EL (cell line): ENCODE results near the gene NEB.

Experiments used
- DNase-seq: peaks from one replicate; pipeline ENCODE4 v3.0.0-alpha.2; 2016

NEB gene, protein sequence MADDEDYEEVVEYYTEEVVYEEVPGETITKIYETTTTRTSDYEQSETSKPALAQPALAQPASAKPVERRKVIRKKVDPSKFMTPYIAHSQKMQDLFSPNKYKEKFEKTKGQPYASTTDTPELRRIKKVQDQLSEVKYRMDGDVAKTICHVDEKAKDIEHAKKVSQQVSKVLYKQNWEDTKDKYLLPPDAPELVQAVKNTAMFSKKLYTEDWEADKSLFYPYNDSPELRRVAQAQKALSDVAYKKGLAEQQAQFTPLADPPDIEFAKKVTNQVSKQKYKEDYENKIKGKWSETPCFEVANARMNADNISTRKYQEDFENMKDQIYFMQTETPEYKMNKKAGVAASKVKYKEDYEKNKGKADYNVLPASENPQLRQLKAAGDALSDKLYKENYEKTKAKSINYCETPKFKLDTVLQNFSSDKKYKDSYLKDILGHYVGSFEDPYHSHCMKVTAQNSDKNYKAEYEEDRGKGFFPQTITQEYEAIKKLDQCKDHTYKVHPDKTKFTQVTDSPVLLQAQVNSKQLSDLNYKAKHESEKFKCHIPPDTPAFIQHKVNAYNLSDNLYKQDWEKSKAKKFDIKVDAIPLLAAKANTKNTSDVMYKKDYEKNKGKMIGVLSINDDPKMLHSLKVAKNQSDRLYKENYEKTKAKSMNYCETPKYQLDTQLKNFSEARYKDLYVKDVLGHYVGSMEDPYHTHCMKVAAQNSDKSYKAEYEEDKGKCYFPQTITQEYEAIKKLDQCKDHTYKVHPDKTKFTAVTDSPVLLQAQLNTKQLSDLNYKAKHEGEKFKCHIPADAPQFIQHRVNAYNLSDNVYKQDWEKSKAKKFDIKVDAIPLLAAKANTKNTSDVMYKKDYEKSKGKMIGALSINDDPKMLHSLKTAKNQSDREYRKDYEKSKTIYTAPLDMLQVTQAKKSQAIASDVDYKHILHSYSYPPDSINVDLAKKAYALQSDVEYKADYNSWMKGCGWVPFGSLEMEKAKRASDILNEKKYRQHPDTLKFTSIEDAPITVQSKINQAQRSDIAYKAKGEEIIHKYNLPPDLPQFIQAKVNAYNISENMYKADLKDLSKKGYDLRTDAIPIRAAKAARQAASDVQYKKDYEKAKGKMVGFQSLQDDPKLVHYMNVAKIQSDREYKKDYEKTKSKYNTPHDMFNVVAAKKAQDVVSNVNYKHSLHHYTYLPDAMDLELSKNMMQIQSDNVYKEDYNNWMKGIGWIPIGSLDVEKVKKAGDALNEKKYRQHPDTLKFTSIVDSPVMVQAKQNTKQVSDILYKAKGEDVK (N-terminal part only)

DNA sequence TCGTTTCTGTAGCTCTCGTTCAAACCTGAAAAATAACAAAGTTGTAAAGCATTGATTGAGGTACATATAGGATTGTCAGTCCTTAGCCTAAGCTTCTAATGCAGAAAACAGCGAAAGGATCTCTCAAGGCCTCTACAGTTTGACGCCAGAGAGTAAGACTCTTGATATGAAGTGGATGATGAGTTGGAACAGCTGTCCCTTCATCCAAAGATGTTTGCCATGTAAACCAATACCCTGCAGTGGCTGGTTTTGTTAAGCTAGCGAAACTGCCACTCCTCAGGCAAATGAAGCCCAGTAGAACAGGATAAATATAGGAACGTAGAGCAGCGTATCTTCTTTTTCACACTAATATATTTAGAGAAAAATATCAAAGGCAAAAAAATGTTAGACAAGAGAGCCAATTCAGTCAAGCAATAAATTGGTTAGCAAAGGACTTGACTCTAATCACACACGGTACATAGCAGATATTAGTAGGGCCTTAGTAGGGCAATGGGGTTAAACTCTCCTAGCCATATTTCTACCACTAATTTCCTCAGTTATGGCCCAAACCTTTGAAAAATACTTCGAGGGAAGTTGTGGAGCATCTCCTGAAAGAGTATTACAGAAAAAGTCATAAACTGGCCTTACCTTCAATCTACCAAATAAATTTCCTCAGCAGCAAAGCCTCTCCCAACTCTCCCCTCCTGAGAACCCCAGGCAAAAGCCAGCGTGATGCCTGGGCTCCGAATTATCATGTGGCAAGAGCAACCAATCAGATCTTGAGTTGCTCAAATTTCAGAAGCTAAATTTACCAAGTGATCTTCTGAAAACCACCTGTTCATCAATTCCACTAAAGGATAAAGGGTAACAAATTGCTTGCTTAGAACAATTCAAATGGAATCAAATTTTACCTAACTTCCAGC is at the start of gene NEB:
TSS of gene NEB (minus strand) at position 706 of the 902 bp plus-strand sequence. CDS start 1,320 bp downstream, outside the sequence.
- no peak for DNase-seq

DNA sequence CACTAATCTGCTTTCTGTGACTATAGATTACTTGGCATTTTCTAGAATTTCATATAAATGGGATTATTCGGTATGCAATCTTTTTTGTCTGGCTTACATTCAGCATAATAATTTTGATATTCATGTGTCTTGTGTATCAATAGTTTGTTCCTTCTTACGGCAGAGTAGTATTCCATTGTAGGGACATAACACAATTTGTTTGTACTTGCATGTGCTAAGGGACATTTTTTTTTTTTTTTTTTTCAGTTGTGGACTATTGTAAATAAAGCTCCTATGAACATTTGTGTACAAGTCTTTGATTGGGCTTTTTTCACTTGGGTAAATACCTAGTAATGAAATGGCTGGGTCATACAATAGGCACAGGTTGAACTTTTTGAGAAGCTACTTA is 48.9 kb upstream of the NEB start:
- DNase-seq: no peak

DNA sequence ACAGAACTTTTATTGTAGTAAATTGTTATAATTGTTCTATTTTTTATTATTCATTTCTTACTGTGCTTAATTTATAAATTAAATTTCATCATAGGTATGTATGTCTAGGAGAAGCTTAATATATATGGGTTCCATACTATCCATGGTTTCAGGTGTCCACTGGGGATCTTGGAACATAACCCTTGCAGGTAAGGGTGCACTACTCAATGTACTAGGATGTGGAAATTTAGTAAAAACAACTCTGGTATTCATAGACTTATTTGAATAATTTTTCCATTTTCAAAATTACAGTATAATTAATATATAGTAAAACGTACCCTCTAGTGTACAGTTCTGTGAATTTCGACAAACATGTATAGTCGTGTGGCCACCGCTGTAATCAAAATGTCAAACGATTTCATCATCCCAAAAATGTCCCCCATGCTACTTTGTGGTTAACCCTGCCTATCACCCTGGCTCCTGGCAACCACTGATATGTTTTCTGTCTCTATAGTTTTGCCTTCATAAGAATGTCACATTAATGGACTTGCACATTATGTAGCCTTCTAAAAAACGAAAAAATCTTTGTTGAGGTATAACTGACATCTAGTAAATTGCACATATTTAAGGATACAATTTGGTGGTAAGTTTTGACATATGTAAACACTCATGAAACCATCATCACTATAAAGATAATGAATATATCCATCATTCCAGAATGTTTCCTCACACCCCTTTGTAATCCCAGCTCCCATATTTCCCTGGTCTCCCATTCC is 48.3 kb upstream of the NEB start:
- DNase-seq: no peak

DNA sequence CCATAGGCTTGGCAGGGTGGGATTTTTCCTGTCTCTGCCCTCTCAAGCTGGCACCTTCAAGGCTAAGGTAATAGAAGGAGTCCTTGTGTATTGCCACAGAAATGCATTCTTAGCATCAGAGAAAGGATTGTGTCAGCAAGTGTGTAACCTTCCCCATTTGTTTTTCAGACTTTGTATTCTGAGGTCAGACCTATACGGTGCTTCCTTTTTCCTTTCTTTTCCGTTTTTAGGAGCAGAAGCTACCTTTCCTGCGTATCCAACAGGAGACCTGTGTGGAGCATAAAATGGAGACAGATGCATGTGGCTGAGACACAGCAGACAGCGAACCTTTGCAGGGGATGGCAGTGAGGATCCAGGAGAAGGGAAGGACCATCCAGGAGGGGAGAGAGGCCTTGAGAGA is 47.4 kb upstream of the NEB start:
- DNase-seq: no peak

DNA sequence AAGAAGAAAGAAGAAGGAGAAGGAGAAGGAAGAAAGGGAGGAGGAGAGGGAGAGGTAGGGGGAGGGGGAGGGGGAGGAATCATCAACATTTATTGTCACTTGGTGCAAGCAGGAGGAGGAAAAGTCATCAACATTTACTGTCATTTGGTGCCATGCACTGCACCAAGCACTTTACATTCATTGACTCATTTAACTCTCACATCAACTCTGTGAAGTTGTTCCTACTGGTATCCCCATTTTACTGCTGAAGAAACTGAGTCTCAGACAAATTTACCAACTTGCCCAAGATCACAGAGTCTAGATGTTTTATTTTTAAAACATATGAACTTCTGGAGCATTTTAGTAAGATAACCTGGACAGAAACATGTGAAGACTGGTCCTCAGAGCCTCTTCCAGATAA is 46.7 kb upstream of the NEB start:
- no peak for DNase-seq

DNA sequence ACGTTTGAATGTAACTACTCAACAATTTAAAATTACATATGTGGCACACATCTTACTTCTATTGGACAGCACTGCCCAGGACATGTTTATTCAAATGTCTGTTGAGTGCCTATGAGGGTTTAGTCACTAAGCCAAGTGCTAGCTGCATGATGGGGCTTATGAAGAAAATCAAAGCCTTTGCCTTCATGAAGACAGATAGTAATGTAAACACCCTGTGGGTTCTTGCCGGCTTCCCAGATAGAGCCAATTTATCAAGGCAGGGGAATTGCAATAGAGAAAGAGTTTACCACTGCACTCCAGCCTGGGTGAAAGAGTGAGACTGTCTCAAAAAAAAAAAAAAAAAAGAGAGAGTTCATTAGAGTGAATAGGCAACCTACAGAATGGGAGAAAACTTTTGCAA is 43.7 kb upstream of the NEB start:
- DNase-seq: no peak

DNA sequence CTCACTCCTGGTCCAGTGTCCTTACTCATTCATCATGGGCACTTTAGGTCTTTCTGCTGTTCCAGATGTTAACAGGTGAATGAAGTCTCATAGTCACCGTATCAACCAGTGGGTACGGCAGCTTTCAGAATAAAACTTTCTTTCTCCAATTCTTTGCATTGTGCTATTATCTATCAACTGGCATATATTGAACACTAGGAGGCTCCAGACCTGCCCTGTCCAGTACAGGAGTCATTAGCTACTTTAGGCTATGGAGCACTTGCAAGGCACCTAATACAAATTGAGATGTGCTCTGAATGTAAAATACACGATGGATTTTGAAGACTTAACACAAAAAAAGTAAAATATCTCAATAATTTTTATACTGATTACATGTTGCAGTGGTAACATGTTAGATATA is 43.2 kb upstream of the NEB start:
- no peak for DNase-seq

DNA sequence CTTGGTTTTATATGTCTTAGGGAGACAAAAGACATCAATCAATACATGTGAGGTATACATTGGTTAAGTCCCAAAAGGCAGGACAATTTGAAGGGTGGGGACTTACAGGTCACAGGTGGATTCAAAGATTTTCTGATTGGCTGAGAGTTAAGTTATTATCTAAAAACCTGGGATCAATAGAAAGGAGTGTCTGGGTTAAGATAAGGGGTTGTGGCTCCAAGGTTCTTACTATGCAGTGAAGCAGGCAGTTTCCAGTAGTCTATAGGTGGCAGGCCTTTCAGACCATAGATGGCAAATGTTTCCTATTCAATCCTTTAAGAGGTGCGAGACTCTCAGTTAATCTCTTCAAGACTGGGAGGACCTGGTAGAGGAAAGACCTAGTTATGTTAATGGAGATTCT is 42.1 kb upstream of the NEB start:
- no peak for DNase-seq

DNA sequence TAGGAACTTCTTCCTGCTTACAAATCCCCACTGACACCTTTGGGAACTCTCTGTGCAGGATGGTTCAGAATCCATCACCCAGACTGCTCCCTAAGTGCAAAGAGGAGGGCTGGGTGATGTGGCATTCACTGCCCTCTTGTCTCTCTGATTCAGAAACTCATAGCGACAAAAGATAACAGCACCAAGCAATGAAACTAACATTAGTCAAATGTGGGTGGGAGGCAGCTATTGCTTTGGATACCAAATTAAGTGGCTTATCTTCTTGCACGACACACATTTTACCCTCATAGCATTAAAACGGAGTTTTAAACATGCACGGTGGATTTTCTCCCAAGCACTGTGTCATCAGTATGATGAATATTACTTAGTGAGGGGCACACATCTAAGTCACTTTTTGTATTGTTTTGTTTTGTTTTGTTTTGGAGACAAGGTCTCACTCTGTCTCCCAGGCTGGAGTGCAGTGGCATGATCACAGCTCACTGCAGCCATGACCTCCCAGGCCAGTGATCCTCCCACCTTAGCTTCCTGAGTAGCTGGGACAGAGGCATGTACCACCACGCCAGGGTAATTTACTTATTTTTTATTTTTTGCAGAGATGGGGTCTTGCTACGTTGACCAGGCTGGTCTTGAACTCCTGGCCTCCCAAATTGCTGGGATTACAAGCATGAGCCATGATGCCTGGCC is 40.9 kb upstream of the NEB start:
- DNase-seq: no peak

DNA sequence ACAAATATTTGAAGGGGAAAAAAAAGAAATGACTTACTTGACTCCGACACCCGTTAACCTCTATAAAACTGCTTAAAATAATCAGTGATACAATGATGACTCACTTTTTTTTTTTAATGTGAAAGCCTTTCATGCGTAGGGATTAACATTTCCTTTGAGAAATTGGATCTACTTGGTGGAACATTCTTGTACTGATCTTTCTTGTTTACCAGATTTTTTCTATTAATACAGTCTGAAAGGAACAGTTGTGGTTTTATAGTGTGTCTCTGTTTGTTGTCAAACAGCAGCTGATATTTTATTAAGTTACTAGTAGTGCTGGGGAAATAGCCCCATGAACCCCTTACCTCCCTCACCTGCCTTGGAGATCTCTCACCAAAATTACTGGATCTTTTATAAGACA is 40.2 kb upstream of the NEB start:
- peak; percentile 47 for DNase-seq

DNA sequence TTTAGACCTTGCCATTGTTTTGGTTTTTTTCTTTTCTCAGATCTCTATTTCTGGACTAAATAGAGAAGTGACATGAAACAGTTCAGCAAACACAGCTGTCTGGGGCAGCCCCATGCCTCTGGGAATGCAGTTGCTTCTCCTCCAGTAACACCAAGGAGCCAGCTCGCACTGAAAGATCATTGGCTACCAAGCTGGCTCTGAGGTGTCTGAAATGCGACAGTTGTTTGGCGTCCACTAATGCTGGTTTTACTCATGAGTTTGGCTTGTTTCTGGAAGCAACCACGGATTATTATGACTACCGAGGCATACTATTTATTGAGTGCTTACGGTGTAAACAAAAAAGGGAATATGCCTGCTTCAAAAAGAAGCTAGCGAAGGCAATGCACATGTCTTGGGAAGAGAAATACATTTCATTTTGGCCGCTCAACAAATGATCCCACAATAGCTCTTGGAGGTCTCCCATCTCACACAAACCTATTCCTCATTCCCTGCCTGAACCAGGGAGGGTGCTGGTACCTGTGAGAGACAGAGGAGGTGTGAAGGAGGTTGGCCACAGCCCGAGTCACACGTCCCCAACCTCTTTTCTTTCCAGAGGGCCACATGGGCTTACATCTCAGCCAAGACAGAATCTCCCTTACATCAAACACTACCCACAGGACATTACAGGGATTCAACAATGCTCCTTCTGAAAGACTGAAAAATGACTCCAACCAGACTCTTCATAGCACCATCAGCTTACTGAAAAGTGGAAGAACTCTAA is 37.5 kb upstream of the NEB start:
- peak; percentile 34 for DNase-seq

DNA sequence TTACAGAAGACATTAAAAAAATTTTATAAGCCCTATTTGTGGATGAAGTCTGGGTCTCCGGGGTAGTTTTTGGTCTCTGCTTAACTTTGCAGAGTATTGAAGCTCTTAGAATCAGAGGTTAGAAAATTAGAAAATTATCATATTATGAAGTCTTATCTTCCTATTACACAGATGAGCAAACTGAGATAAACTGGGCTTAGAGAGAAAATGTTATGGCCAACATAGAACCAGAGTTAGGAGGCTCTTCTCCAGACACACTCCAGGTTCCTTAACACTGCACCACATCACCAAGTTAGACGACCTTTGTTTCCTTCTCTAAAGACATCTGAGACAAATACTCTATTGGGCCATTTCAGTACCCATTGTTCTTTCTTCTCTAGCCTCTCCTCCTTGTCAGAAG is 36.7 kb upstream of the NEB start:
- DNase-seq: no peak

DNA sequence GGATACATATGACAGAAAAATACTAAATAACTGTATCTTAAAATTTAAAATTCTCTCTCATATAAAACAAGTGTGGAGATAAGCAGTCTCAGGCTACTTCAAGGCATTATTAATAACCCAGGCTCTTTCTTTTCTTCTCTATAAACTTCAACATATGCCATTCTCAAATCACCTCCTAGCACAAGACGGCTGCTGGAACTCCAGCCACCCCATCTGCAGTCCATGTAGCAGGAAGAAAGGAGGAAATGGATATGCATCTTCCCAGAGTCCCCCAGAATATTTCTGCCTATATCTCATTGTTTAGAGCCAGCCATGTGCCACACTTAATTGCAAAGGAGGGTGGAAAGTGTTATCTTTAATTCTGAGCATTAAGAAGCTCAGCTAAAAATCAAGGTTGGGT is 35.3 kb upstream of the NEB start:
- no peak for DNase-seq

DNA sequence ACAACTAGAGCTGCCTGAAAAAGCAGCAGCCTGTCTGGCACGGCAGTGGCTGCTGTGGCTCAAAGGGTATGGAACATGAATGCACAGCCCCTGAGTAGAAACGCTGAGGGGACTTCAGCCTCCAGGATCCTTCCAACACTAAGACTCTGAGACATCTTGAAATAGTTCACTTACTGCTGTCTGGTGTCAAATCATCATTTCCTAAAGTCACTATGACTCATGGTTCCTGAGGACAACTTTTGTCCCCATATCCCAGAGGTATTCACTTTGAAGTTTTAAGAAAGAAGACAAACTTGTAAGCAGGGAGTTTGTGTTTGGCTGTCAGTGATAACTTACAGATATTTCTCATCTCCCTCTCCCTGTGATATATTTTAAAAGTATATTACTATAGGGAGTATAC is 33.3 kb upstream of the NEB start:
- DNase-seq: no peak

DNA sequence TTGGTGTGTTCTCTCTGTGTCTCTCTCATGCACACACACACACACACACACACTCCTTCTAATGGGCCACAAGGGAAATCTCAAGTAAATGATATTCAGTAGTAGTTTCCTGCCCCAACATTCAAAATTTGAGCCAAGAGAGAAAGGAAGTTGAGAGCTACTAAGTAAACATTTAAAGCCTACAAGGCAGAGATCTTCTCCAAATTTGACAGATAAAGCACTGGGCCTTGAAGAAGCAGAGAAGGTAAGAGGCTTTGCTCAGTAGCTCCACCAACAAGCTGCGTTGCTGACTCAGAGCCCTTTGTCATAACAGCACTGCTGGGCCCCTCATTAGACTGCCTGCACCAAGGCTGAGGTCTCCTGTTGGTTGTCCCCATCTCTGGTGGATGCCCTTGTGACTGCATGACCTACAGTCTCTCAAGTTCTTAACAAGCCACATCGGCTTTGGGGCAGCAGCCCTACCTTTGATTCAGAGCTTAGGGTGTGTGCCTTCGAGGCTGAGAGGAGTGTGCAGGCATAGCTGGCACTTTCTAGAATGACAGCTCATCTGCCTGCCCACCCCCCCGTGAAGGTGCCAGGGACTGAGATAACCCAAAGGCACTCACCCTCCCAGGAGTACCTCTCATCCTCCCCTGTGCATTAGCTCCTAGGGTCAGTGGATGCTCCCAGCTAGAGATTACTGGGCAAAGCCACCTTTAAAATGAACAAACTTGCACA is 32.3 kb upstream of the NEB start:
- DNase-seq: no peak

DNA sequence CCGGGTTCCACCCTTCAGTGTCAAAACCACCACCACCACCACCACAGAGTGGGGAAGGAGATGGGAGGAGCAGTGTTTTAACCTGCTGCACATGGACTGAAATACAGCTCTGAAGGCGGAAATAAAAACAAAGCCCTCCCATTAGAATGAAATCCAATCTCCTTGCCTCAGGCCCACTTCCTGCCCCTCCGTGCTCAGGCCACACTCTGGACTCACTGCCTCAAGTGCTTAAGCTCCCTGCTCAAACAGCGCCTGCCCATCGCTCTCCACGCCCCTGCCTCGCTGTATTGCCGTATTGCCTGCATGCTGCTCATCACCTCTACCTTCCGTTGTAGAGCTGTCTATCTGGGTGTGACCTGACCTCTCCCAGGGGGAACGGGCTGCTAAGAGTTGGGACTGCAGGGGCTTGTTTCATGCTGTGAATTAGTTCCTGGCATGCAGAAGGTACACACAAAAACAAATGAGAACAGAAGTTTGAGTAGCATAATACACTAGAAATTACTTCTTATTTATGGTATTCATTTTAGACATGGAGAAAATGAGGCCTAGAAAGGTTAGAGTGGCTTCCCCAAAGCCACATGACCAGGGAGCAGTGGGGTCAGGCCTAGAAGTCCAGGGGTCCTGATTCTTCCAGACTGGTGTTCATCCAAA is 31.6 kb upstream of the NEB start:
- DNase-seq: no peak

DNA sequence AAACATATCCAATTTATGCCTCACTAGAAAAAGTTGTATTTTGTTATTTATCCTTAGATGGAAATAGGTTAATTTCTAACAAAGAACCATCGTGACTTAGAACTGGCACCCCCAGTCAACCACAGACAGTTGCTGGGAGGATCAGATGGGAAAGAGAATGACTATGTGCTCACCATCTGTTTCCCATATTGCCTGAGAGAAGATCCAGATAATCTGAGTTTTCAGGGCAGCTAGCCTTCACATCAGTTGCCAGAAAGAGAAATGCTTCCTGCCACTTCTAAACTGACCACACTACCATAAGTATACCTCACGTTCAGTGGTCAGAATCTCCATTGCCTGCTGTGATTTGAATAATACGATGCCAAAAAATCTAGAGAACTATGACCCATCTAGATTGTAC is 28.4 kb upstream of the NEB start:
- no peak for DNase-seq

DNA sequence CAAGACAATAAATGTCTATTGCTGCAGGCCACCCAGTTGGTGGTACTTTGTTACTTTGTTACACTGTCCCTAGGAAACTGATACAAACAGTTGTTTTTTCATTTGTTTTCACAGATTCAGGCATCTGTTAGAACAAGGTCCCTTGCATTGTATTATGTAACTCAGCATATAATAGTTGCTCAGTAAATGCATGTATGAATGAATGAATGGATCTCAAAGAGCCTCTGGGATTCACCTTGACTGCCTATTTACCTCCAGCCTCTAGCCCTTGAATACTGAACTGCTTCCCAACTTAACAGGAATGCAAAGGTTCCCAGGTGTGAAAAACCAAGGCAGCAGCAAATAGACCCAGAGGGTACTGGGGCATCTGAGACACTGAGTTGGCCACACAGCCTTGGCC is 27.4 kb upstream of the NEB start:
- DNase-seq: no peak

DNA sequence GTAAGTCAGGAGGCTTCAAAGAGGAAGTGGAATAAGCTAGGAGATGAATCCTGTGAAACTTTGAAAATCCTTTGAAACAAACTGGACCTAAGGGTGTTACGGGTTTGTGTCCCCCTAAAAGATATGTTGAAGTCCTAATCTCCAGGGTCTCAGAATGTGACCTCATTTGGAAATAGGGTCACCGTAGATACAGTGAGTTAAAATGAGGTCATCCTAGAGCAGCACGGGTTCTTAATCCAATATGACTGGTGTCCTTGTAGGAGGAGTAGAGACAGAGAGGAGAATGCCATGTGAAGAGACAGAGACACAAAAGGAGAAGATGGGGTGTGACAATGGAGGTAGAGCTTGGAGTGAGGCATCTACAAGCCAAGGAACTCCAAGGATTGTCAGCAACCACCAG is 26.9 kb upstream of the NEB start:
- DNase-seq: no peak
